ENCODE measurements around the gene PDP2.
A peak's percentile ranks its signal among the peaks of the same experiment; 100 is the strongest.
"Not testable (repeated sequence)": the region's sequence is repeated elsewhere in the genome, so short reads cannot be mapped to it uniquely, and the experiment has no call there.

Gene PDP2

DNA sequence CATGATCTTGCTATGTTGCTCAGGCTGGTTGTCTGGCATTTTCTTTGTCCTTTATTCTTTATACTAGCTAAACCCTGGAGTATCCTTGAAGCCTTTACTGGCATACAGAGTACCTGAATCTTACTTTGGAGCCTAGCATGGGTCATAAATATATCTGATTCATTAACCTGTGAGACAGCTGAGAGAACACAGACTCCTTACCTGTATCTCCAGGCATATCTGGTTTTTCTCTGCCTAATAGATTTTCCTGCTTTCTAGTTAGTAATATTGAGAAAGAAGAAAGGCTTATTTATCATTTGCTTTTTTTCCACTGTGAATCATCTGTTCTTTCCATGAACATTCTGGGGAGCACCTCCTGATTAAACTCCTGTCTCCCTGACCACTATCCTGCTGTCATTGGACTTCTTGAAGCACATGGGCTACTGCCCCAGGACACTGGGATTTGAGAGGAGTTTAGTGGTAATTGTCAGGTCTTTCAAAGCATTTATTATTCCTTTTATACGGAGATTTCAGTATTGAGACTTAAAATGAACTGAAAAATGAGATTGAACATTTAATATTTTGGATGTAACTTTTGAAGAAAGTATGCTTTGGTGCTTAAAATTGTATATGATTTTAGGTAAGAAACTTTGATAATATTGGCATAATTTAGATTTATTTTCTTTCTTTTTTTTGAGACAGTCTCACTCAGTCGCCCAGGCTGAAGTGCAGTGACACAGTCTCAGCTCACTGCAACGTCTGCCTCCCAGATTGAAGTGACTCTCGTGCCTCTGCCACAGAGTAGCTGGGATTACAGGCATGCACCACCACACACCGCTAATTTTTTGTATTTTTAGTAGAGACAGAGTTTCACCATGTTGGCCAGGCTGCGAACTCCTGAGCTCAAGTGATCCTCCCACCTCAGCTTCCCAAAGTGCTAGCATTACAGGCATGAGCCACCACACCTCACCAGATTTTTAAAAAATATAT, 8.6 kb downstream of the PDP2 start:
- no peak for DNase-seq

DNA sequence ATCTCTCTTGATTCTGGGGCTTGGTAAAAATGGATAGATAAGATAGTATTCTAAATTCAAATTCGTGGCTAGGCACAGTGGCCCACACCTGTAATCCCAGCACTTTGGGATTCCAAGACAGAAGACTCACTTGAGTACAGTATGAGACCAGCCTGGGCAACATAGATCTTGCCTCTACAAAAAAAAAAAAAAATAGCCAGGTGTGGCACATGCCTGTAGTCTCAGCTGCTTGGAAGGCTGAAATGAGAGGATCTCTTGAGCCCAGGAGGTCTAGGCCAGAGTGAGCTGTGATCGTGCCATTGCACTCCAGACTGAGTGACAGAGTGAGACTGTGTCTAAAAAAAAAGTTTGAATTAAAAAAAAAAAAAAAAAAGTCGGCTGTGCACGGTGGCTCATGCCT, 9.3 kb downstream of the PDP2 start:
- no peak for DNase-seq

DNA sequence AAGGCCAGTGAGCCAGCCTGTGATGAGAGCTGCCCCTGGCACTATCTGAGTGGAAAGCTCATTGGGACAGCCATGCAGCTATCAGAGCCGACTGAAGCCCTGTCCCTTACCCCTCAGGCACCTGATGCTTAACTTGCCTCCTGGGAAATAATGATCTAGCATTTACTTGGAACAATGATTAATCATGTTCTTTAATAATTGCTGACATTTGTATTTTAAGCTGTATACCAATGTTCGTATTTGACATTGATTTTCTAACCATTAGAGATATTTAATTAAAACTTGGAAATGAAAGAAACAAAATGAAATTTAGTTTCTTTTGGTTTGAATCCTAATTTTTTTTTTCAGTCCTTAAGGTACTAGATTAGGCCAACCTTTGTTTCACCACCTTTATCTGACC, 10.5 kb downstream of the PDP2 start:
- no peak for DNase-seq

DNA sequence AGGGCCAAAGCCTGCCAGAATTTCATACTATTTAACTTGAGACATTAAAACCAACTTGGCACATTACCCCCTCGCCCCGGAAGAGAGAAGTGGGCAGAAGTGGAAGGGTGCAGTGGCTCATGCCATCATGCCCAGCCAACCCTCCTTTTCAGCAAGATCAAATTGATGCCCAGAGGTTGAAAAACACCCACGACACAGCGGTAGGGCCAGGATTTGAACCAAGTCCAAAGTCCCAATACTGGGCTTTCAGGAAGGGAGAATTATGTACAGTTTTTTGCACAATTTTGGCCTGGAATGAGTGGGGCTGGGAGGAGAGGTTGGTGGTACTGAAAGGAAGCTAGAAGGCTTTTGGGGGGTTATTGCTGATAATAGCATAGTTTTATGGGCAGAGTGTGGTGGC, 11.0 kb downstream of the PDP2 start:
- DNase-seq = no peak

DNA sequence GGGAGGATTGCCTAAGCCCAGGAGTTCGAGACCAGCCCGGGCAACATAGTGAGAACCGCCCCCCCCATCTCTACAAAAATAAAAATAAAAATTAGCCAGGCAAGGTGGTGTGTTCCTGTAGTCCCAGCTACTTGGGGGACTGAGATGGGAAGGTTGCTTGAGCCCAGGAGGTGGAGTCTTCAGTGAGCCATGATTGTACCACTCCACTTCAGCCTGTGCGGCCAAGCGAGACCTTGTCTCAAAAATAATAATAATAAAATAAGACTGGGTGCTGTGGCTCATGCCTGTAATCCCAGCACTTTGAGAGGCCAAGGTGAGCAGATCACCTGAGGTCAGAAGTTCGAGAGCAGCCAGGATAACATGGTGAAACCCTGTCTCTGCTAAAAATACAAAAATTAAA, 11.5 kb downstream of the PDP2 start:
- DNase-seq = no peak

DNA sequence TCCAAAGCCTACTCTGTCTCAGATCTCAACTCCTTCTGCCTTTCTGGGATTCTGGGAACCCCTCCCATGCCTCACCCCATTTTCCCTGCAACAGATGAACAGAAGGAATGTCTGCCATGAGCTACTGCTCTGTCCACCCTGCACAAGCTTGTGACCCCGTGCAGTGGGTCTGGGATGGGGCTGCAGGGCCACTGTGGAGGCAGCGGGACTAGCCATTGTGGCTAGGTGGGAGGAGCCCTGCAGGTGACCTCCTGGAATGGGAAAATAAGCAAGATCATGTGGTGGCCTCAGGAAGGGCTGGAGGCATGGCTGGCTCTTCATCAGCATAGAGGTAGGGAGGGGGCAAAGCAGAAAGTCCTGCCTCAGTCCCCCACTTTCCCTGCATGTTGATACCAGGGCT, 13.7 kb downstream of the PDP2 start:
- no peak for DNase-seq

DNA sequence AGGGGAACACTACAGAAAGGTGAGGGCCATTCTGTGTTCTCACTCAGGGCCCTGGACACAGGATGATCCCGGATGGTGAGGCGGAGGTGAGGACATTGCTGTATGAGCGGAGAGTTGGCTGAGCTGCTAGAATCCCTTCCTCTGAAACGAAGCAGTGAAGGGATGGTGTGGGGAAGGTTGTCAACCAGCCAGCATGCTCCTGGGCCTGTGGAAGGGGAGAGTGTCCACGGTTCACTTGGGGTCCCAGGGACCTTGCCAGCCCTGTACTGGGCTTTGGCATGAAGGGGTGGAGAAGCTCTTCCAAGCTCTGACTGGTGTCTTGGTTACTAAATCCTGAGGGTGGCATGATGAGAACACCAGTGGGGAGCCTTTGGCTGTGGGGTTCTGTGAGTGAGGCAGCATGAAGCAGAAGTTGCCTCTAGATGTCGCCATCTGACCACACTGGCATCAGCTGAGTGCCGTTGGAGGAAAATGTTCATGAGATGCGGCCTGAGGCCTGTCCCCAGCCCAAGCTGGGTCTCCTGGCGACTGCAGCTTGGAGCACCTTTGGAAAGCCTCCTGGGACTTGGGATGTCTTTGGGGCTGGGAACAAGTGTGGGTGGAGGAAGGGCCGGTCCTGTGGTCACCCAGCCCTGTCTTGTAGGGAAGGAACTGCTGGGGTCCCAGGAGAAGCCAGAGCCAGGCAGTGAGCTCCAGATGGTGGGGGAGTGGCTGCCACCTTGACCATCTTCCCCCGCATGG, 14.8 kb downstream of the PDP2 start:
- DNase-seq = peak; percentile 53

DNA sequence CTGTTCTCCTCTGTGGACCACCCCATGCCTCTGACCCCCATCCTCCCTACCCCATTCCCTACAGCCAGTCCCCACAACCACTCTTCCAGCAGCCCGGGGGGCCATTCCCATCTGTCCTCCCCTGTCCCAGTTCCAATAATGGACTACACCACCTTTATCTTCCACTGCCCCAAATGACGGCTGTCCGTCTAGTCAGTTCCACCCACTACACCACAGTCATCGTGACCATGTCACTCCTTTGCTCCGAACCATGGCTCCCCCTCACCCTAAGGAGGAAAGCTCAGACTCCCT, 15.3 kb downstream of the PDP2 start:
- DNase-seq = no peak

DNA sequence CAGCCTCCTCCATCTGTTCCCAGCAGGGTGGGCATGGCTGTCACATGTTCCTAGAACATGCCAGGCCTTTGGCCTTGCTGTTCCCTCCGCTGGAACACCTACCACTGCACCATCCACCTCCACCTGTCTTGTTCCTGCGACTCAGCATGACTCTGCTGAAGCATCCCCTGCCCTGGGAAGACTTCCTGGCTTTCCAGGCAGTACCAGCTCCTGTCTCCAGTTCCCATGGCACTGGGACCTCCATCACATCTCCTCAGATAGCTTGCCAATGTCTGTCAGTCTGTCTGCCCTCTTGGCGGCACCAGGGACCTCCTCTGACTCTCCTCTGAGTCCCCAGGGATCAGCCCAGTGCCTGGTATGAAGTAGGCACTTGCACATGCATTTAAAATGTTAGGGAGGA, 15.7 kb downstream of the PDP2 start:
- no peak for DNase-seq

DNA sequence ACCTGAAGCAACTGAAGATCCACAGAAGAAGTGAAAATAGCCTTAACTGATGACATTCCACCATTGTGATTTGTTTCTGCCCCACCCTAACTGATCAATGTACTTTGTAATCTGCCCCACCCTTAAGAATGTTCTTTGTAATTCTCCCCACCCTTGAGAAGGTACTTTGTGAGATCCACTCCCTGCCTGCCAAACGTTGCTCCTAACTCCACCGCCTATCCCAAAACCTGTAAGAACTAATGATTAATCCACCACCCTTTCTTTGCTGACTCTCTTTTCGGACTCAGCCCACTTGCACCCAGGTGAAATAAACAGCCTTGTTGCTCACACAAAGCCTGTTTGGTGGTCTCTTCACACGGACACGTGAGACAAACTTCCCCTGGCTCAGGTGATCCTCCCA, 16.4 kb downstream of the PDP2 start:
- not testable (repeated sequence) for DNase-seq

DNA sequence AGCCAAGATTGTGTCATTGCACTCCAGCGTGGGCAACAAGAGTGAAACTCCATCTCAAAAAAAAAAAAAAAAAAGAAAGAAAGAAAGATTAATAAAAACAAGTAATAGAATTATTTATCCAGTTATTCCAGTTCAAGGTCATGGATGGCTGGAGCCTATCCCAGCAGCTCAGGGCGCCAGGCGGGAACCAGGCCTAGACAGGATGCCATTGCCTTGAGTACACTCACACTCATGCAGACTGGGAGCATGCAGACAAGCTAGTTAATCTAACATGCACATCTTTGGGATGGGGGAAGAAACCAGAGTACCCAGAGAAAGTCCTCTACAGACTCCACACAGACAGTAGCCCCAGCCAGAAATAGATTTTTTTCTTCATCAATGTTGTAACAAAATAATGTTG, 17.9 kb downstream of the PDP2 start:
- no peak for DNase-seq

DNA sequence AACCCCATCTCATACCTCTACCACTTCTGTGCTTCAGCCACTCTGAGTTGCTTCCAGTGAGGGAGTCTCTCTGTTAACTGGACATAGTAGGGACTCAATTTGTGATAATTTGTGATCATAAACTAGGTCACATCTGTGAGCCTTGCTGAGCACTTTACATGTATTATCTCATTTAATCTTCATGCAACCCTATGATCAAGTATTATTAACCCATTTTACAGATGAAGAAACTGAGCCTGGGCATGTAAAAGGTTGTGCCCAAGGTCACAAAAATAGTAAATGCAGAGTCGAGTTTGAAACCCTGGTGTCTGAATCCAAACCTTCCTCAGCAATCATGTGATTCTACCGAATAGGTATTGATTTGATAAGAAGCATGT, 18.6 kb downstream of the PDP2 start:
- DNase-seq = no peak

DNA sequence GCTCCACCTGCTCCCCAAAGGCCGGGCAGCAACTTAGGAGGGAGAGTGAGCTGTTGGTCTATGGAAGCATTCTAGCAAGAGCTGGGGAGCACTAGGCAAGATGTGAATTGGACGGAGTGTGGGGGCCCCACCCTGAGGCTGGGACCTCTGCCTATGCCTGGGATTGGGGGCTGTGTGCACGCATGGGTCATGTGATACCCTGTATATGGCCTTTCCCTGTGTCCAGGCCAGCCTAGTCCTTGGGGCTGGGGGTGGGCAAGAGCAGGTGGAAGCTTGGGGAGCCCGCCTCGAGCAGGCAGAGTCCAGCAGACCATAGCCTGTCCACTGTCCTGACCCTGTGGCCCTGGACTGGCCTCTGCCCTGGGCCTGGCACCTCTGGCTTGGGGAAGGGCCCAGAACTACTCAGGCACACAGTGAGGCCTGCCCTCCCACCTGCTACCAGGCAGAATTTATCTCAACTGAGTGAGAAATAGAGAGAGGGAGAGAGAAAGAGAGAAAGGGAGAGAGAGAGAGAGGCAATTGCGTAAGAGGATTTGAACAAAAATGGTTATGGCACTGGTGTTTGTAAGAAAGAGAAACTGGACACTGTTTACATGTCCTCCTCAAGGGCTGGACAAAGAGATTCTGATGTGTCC, 19.1 kb downstream of the PDP2 start:
- no peak for DNase-seq

DNA sequence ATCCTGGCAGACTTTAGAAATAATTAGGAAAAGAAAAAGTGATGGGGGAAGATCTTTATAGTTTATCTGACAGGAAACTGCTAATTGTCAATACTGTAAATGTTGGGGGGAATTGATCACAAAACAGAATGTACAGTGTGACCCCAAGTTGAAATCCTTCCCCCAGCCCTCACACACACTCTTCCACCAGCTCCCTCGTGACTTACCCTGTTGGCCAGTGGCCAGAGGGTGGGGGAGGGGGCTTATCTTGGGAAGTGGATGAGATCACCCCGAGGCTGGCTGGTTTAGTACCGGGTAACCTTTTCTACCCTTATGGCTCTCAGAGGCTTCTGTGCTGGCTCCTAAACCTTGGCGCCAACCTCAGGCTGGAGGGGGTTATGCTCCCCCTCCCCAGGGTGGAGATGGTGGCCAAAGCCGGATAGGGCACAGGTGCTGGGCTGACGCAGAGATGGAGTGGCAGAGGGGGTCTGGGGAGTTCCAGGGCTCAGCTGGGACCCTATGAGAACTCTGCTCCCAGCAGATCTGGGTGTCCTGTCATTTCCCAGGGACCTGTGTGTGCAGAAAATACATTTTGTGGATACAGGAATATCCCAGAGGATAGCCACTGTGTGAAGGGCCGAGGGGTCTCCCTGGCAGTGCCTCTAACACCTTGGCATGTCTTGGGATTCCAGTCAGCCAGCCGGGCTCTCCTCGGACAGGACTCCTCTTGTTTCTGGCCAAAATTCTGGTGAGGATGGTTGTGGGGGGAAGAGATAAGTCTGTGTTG, 19.8 kb downstream of the PDP2 start:
- DNase-seq = peak; percentile 58

DNA sequence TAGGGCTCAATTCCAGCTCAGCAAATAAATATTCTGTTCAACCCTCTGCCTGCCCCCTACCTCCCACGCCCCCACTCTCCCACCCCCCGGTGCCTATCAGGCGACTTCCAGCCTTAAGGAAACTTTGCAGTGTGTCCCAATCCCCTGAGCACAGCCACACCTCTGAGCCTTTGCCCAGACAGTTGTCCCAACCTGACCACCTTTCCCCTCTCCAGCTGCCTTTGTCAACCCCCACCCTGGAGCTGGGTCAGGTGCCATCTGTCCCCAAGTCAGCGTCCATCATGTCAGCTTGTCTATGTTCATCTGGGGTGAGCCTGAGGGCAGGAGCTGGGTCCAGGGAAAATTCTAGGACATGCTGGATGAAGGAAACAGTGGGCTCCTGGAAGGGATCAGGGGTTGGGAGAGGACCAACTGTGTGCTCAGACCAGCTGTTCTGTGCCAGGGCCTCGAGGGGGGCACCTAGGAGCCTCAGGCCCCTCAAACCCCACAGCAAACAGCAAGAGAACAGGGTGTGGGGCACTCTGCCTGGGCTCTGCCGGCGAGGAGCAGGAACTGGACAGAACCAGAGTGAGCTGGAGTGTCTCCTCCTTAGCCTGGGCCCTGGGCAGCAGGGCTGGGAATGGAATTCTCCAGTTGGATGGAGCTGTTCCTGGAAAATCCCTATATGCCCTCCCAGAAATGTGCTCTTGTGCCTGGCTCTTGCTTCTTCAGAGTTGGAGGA, 20.6 kb downstream of the PDP2 start:
- no peak for DNase-seq

DNA sequence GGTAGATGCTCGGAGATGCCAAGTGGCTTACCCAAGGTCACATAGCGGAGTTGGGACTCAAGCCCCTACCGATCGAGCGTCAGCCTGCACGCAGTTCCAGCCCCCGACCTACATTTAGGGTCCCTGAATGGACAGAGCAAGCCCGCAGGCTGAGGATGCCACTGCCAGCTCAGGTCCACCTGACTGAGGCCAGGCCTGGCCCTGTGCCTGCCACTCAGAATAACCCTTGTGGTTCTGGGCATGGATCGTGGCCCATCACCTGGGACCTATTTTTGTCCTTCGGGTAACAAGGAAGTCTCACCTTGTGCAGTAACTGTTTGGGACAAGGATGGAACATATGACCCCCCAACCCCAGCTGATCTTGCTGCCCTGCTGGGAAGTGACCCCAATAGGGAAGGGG, 21.3 kb downstream of the PDP2 start:
- DNase-seq = no peak

DNA sequence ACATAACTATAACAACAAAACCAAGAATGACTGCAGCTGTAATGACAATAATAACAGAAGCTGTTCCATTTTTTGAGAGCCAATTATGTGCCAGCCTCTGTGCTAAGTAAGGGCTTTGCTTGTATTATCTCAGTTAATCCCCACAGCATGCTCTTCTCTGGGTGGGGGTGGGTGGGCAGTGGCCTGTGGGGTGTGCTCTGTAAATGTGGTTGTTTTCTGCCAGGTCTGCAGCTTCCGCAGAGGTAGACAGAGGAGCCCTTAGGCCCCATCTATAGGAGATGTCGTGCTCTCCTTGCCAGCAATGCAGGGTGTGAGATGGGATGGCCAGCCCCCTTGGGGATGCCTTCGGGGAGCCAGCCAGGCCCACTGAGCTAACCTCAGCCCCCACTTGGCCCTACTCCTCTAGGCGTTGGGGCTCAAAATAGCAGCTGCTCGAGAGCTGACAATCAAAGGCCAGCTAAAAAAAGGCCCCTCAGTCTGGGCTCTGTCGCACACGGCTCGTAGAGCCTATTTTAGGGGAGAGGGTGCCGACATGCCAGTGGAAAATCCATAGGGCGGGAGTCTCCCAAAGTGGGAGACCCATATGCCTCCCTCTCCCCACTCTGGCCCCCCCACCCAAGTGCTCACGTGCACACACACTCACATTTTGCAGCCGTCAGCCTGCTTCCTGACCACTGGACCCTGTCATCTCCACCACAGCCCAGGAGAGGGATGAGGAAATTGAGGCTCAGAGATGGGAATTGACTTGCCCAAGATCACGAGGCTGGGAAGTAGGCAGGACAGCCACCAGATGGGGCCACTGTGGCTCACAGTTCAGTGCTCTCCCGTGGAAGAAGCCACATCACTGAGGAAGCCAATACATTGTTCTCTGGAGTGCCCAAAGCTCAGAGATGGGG, 22.6 kb downstream of the PDP2 start:
- no peak for DNase-seq

DNA sequence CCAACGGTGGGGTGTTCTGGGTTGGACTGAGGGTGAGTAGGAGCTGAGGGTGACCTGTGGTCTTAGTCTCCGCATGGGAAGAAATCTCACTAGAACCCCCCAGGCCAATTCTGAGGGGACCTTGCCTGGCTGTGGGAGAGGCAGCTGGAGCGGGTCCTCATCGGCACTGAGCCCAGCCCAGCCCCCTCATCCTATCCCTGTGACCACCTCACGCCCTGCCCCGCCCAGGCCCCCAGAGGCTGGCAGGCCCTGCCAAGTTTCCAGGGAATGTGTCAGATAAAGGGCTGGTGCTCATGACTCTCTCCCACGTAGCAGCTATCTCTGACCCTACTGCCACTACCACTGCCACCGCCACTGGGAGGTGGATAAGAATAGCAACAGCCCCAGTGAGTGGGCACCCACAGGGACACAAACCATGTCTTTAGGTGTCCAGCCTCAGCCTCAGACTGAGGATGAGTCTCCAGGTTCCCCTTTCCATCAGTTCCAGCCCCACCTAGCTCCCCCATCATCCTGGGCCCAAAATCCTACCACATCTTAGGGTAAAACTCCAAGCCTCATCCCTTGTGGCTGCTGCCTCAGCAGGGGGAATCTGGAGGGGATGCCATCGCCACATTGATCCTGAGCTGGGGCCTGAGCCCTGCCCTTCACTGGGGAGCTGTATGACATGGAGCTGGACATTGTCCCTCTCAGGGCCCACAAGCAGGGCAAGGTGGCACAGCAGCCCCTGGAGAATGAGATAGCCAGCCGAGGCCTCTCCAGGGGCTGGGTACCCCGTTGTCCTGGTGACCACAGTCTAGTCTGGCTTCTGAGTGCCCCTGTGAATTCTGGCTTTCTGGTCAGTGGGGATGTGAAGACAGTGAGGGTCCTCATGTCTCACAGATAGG, 23.5 kb downstream of the PDP2 start:
- DNase-seq = no peak

DNA sequence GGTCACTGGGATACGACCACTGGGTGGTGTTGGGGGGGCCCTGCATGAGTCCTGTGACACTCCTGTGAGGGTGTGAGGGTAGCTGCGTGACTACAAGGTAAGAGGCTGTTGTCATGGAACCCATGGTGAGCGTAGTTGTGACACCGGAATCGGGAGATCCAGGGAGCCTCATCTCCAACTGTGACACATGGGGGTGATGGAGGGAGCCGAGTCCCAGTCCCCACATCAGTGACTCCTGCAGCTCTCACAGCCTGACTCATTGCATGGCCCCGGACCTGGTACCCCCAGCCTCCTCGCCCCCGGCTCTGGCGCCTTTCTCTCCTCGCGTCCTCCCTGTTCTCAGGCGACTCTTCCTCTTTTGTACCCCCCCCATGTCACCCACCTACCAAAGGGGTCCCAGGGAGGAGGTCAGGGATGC, 24.1 kb downstream of the PDP2 start:
- DNase-seq = no peak

DNA sequence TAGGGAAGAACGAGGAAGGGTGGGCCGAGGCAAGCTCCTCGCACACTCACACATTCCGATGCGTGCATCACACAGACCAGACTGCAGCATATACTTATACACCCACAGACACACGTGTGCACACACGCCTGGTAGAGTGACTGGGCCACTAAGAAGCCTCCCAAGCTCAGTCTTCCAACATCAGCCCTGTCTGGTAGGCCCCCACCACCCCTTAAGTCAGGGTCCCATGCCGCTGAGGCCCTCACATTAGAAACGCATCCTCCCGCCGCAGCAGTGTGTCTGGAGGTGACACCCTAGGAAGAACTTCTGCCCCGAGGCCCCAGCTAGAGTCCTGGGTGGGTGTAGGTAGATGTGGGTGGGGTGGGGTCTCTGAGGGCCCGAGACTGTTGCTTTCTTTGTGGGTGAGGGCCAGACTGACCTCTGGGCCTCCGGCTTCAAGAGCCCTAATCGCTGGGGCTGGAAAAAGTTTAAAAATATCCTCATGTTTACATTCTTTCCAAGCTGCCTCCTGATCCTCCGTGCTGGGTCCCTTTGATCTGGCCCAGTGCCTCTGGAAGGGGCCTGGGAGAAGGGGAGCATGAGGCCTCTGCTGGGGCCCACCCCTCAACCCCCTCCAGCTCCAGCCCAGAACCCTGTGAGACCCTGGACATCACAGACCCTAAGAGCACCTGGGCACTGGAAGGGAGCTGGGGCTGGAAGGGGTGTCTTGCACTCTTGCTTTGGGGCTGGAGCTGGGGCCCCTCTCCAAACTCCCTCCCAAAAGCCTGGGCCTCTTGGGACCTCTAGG, 24.7 kb downstream of the PDP2 start:
- no peak for DNase-seq
